CD8-positive, alpha-beta memory T cell (primary cell): ENCODE measurements around the gene TTLL7. TPM values are rescaled to one million over a fixed set of nuclear protein-coding genes. Genes with fewer than 3 reads are reported as not detected.

ENCODE experiments used
- CTCF ChIA-PET: fragments of 350-600 bp; sonication (Branson Sonifier 250); formaldehyde crosslinking; loops from one replicate; lab custom pipeline; 2021; ENCODE audit warnings: antibody characterized with exemption; lab: Charles Lee
- POLR2A ChIA-PET: fragments of 350-600 bp; sonication (Branson Sonifier 250); formaldehyde crosslinking; loops from one replicate; lab custom pipeline; 2021; ENCODE audit warnings: antibody characterized with exemption; lab: Charles Lee
- DNase-seq, 5 donors: peaks; one replicate each; pipeline versions ENCODE4 v3.0.0 to v3.0.0-alpha.2; 2020 to 2022; ENCODE audit warnings: mixed read lengths in 1 of 5
- H3K27ac ChIP-seq: one replicate; pipeline ENCODE4 v1.7.0; 2013; ENCODE audit warnings: low read depth, mild to moderate bottlenecking, low read length, moderate library complexity
- H3K27me3 ChIP-seq: 2 replicates; pipeline ENCODE4 v1.7.0; 2013; ENCODE audit warnings: low read length, mild to moderate bottlenecking; ENCODE audit not compliant: insufficient read depth, poor library complexity, severe bottlenecking
- H3K36me3 ChIP-seq: 2 replicates; pipeline ENCODE4 v1.7.0; 2013; ENCODE audit warnings: mild to moderate bottlenecking, low read length, moderate library complexity; ENCODE audit not compliant: insufficient read depth
- H3K4me1 ChIP-seq: 2 replicates; pipeline ENCODE4 v1.7.0; 2013; ENCODE audit warnings: mild to moderate bottlenecking, low read length, moderate library complexity; ENCODE audit not compliant: insufficient read depth
- H3K4me3 ChIP-seq: 2 replicates; pipeline ENCODE4 v1.7.0; 2013; ENCODE audit warnings: mild to moderate bottlenecking, low read length
- H3K9me3 ChIP-seq: 2 replicates; pipeline ENCODE4 v1.7.0; 2013; ENCODE audit warnings: mild to moderate bottlenecking, low read length
- H3K27ac Mint-ChIP-seq, 8 donors: one replicate each; pipeline ENCODE4 v1.8.0; 2020 to 2021; ENCODE audit warnings: mixed read lengths in 8 of 8, mild to moderate bottlenecking in 6 of 8, inconsistent platforms in 3 of 8, moderate library complexity in 3 of 8
- H3K27me3 Mint-ChIP-seq, 2 donors: one replicate each; pipeline ENCODE4 v1.8.0; 2020 to 2021; ENCODE audit warnings: mixed read lengths in 2 of 2, mild to moderate bottlenecking in 1 of 2, moderate library complexity in 1 of 2
- H3K36me3 Mint-ChIP-seq, 3 donors: one replicate each; pipeline ENCODE4 v1.8.0; 2020 to 2021; ENCODE audit warnings: mixed read lengths in 3 of 3, inconsistent platforms in 1 of 3, mild to moderate bottlenecking in 1 of 3
- H3K4me1 Mint-ChIP-seq, 3 donors: one replicate each; pipeline ENCODE4 v1.8.0; 2020 to 2021; ENCODE audit warnings: mixed read lengths in 3 of 3, inconsistent platforms in 1 of 3, mild to moderate bottlenecking in 1 of 3
- H3K4me3 Mint-ChIP-seq, 7 donors: one replicate each; pipeline ENCODE4 v1.8.0; 2020 to 2021; ENCODE audit warnings: mixed read lengths in 7 of 7, mild to moderate bottlenecking in 6 of 7, moderate library complexity in 4 of 7, inconsistent platforms in 2 of 7
- H3K9me3 Mint-ChIP-seq, 5 donors: one replicate each; pipeline ENCODE4 v1.8.0; 2020 to 2022; ENCODE audit warnings: mixed read lengths in 5 of 5, mild to moderate bottlenecking in 3 of 5, moderate library complexity in 2 of 5, inconsistent platforms in 1 of 5
- polyA plus RNA-seq: library from polyadenylated mRNA; unstranded; fragments of 300-500 nt; fragmentation: Illumina TruSeq; gene quantifications from one replicate; pipeline ENCODE4 v1.2.3, GENCODE V29; 2021
- total RNA-seq, 2 experiments: library from RNA; stranded (reverse); gene quantifications; one replicate each; pipeline ENCODE4 v1.2.3, GENCODE V29; 2021

The TTLL7 gene
- total and polyA plus RNA-seq, 3 experiments from 2014 or later, result 0.13 to 0.97 (median 0.85) TPM

GRCh38 chr1:83857103-83857502, 141.8 kb downstream of the TTLL7 start:
- ChIA-PET CTCF (no interaction called here), POLR2A (no interaction called here)
- H3K4me3 ChIP-seq, result no peak overlapping the region
- no peak overlapping the region for H3K4me3 Mint-ChIP-seq
- H3K27ac Mint-ChIP-seq, result no peak overlapping the region
- H3K9me3 ChIP-seq, result no peaks in the 10 kb centered on the region
- peaks cover 10% of the 10 kb centered on the region for H3K4me1 ChIP-seq
- H3K27me3 Mint-ChIP-seq, result peaks cover 3 to 22% of the 10 kb centered on the region in 2 donors
- H3K27me3 ChIP-seq, result no peaks in the 10 kb centered on the region
- DNase-seq, result no peak
- H3K4me1 Mint-ChIP-seq, result peaks cover 9 to 12% (median 11%) of the 10 kb centered on the region in 3 donors
- H3K9me3 Mint-ChIP-seq, result no peaks in the 10 kb centered on the region
- no peaks in the 10 kb centered on the region for H3K36me3 ChIP-seq
- no peaks in the 10 kb centered on the region for H3K36me3 Mint-ChIP-seq
- H3K27ac ChIP-seq, result no peak overlapping the region

- CTCF ChIA-PET, result no interaction called here
- H3K27me3 ChIP-seq, result no peaks in the 10 kb centered on the region
Observed at GRCh38 chr1:83856381-83856780, 142.6 kb downstream of the TTLL7 start.

GRCh38 chr1:83854456-83854855, 144.5 kb downstream of the TTLL7 start:
- Histone ChIP-seq H3K27me3 (no peaks in the 10 kb centered on the region), H3K36me3 (no peaks in the 10 kb centered on the region), H3K4me1 (no peaks in the 10 kb centered on the region), H3K27ac (no peak overlapping the region), H3K4me3 (no peak overlapping the region), H3K9me3 (no peaks in the 10 kb centered on the region)
- POLR2A ChIA-PET, result no interaction called here
- no peaks in the 10 kb centered on the region for H3K9me3 Mint-ChIP-seq
- CTCF ChIA-PET, result no interaction called here
- peaks cover 3 to 12% of the 10 kb centered on the region in 2 donors for H3K27me3 Mint-ChIP-seq
- no peaks in the 10 kb centered on the region for H3K4me1 Mint-ChIP-seq
- H3K36me3 Mint-ChIP-seq, result peaks cover 0 to 4% (median 0%) of the 10 kb centered on the region in 3 donors
- DNase-seq, result no peak
- H3K4me3 Mint-ChIP-seq, result no peak overlapping the region
- no peak overlapping the region for H3K27ac Mint-ChIP-seq

More at GRCh38 chr1:83856381-83856780, 142.6 kb downstream of the TTLL7 start:
- Histone ChIP-seq H3K4me1 (peaks cover 9% of the 10 kb centered on the region), H3K9me3 (no peaks in the 10 kb centered on the region), H3K4me3 (no peak overlapping the region), H3K27ac (no peak overlapping the region), H3K36me3 (no peaks in the 10 kb centered on the region)
- Mint-ChIP-seq H3K4me1 (peaks cover 9 to 12% (median 11%) of the 10 kb centered on the region in 3 donors), H3K4me3 (no peak overlapping the region), H3K9me3 (no peaks in the 10 kb centered on the region), H3K36me3 (no peaks in the 10 kb centered on the region), H3K27me3 (peaks cover 3 to 22% of the 10 kb centered on the region in 2 donors), H3K27ac (no peak overlapping the region)
- POLR2A ChIA-PET, result no interaction called here
- no peak for DNase-seq

DNA sequence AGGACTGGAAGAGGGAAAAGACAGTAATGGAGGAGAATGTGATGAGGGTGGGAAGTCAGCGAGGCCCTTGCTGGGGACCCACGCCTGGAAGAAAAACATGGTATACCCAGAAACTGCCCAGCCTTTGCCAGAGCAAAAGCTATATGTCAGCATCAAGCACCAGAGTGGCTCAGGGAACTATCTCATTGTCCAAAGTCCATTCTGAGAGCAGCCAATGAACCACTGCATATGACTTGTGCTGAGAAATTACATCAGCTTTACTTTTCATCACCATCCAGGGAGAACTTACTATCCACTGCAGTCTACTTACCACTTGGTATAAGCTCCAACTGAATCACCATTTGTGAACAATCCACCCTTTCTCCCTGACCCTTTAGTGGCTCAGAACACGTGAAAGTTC, 148.1 kb downstream of the TTLL7 start:
- Histone ChIP-seq H3K27me3 (no peaks in the 10 kb centered on the region), H3K4me3 (no peak overlapping the region), H3K4me1 (no peaks in the 10 kb centered on the region), H3K9me3 (no peaks in the 10 kb centered on the region), H3K27ac (no peak overlapping the region), H3K36me3 (no peaks in the 10 kb centered on the region)
- H3K27ac Mint-ChIP-seq, result no peak overlapping the region
- ChIA-PET POLR2A (no interaction called here), CTCF (no interaction called here)
- H3K4me3 Mint-ChIP-seq, result no peak overlapping the region
- peaks cover 3 to 12% of the 10 kb centered on the region in 2 donors for H3K27me3 Mint-ChIP-seq
- no peaks in the 10 kb centered on the region for H3K4me1 Mint-ChIP-seq
- peaks cover 0 to 4% (median 0%) of the 10 kb centered on the region in 3 donors for H3K36me3 Mint-ChIP-seq
- DNase-seq, result no peak
- H3K9me3 Mint-ChIP-seq, result peaks cover 0 to 2% (median 0%) of the 10 kb centered on the region in 5 donors

GRCh38 chr1:83849191-83850061, 149.5 kb downstream of the TTLL7 start:
- peaks cover 0 to 4% (median 0%) of the 10 kb centered on the region in 3 donors for H3K36me3 Mint-ChIP-seq
- no peak overlapping the region for H3K27ac Mint-ChIP-seq
- no peaks in the 10 kb centered on the region for H3K9me3 ChIP-seq
- no peak overlapping the region for H3K4me3 ChIP-seq
- POLR2A ChIA-PET, result no interaction called here
- no peaks in the 10 kb centered on the region for H3K4me1 ChIP-seq
- H3K4me1 Mint-ChIP-seq, result no peaks in the 10 kb centered on the region
- no peak overlapping the region for H3K27ac ChIP-seq
- H3K27me3 ChIP-seq, result no peaks in the 10 kb centered on the region
- peaks cover 0 to 2% (median 0%) of the 10 kb centered on the region in 5 donors for H3K9me3 Mint-ChIP-seq
- CTCF ChIA-PET, result interaction anchor here (0.8 to 0.9 kb wide), 3 partner anchors 10 to 12 kb away, joined by 3 to 4 read pairs (median 3); no protein-coding TSS in a partner anchor
- H3K27me3 Mint-ChIP-seq, result peaks cover 4 to 7% of the 10 kb centered on the region in 2 donors
- H3K4me3 Mint-ChIP-seq, result no peak overlapping the region
- no peak for DNase-seq
- no peaks in the 10 kb centered on the region for H3K36me3 ChIP-seq

GRCh38 chr1:83846138-83846537, 152.8 kb downstream of the TTLL7 start:
- Histone ChIP-seq H3K4me1 (no peaks in the 10 kb centered on the region), H3K9me3 (no peaks in the 10 kb centered on the region), H3K36me3 (no peaks in the 10 kb centered on the region), H3K4me3 (no peak overlapping the region), H3K27ac (no peak overlapping the region), H3K27me3 (no peaks in the 10 kb centered on the region)
- ChIA-PET CTCF (no interaction called here), POLR2A (no interaction called here)
- DNase-seq, result no peak
- peaks cover 0 to 4% (median 0%) of the 10 kb centered on the region in 3 donors for H3K36me3 Mint-ChIP-seq
- H3K27ac Mint-ChIP-seq, result no peak overlapping the region
- H3K4me1 Mint-ChIP-seq, result no peaks in the 10 kb centered on the region
- no peak overlapping the region for H3K4me3 Mint-ChIP-seq
- H3K27me3 Mint-ChIP-seq, result peaks cover 0 to 4% of the 10 kb centered on the region in 2 donors
- H3K9me3 Mint-ChIP-seq, result peaks cover 0 to 2% (median 0%) of the 10 kb centered on the region in 5 donors

- CTCF ChIA-PET, result no interaction called here
- POLR2A ChIA-PET, result no interaction called here
- Mint-ChIP-seq H3K36me3 (peaks cover 0 to 4% (median 0%) of the 10 kb centered on the region in 3 donors), H3K27ac (no peak overlapping the region), H3K4me3 (no peak overlapping the region), H3K9me3 (peaks cover 0 to 2% (median 0%) of the 10 kb centered on the region in 5 donors), H3K4me1 (no peaks in the 10 kb centered on the region), H3K27me3 (peaks cover 0 to 5% of the 10 kb centered on the region in 2 donors)
- Histone ChIP-seq H3K27ac (no peak overlapping the region), H3K36me3 (no peaks in the 10 kb centered on the region), H3K27me3 (no peaks in the 10 kb centered on the region), H3K4me3 (no peak overlapping the region), H3K4me1 (no peaks in the 10 kb centered on the region), H3K9me3 (no peaks in the 10 kb centered on the region)
- DNase-seq, result no peak
Observed at GRCh38 chr1:83845437-83846071, 153.4 kb downstream of the TTLL7 start.

GRCh38 chr1:83844546-83844945, 154.4 kb downstream of the TTLL7 start:
- DNase-seq, result no peak
- H3K27ac ChIP-seq, result no peak overlapping the region
- CTCF ChIA-PET, result no interaction called here
- no peaks in the 10 kb centered on the region for H3K36me3 ChIP-seq
- Mint-ChIP-seq H3K36me3 (no peaks in the 10 kb centered on the region), H3K27me3 (peaks cover 0 to 5% of the 10 kb centered on the region in 2 donors), H3K9me3 (peaks cover 0 to 2% (median 0%) of the 10 kb centered on the region in 5 donors), H3K4me3 (no peak overlapping the region), H3K4me1 (no peaks in the 10 kb centered on the region), H3K27ac (no peak overlapping the region)
- H3K9me3 ChIP-seq, result no peaks in the 10 kb centered on the region
- H3K4me1 ChIP-seq, result no peaks in the 10 kb centered on the region
- H3K27me3 ChIP-seq, result no peaks in the 10 kb centered on the region
- no peak overlapping the region for H3K4me3 ChIP-seq
- POLR2A ChIA-PET, result no interaction called here
